Vagina (tissue), 2 donors: ENCODE results near the gene TOP2B. TPM values are rescaled to one million over a fixed set of nuclear protein-coding genes. Genes with fewer than 3 reads are reported as not detected.

Experiments used
- DNase-seq, 2 donors: peaks; one replicate each; pipeline ENCODE4 v3.0.0-alpha.2; 2017; ENCODE audit errors: extremely low spot score in 2 of 2
- H3K27ac ChIP-seq: fragments of 200-600 bp; sonication (generic); one replicate; pipeline ENCODE4 v1.5.1; 2019
- H3K27me3 ChIP-seq: fragments of 200-600 bp; sonication (generic); one replicate; pipeline ENCODE4 v1.5.1; 2019
- H3K36me3 ChIP-seq, 2 donors: fragments of 200-600 bp; sonication (generic); one replicate each; pipeline ENCODE4 v1.5.1; 2017 to 2019
- H3K4me1 ChIP-seq: fragments of 200-600 bp; sonication (generic); one replicate; pipeline ENCODE4 v1.5.1; 2019
- H3K4me3 ChIP-seq, 2 donors: fragments of 200-600 bp; sonication (generic); 1 replicate in 1 of 2; 2 replicates in 1 of 2; pipeline ENCODE4 v1.5.1; 2016 to 2019
- H3K9me3 ChIP-seq: fragments of 200-600 bp; sonication (generic); one replicate; pipeline ENCODE4 v1.5.1; 2019
- CTCF ChIP-seq, 3 experiments: fragments of 450-650 bp in 2 of 3; fragments of 200-600 bp in 1 of 3; sonication (generic) in 1 of 3; IDR thresholded peaks; one replicate each; pipeline ENCODE4 v1.5.1; 2017 to 2019; ENCODE audit warnings: antibody characterized with exemption in 3 of 3, mild to moderate bottlenecking in 2 of 3, moderate library complexity in 2 of 3
- POLR2A ChIP-seq, 2 donors: fragments of 450-650 bp; IDR thresholded peaks; one replicate each; pipeline ENCODE4 v1.6.1; 2017; ENCODE audit warnings: antibody characterized with exemption in 2 of 2, mild to moderate bottlenecking in 2 of 2, moderate library complexity in 2 of 2
- POLR2AphosphoS5 ChIP-seq, 2 donors: sonication (generic); formaldehyde crosslinking; IDR thresholded peaks; one replicate each; pipeline ENCODE4 v1.9.0; 2017; ENCODE audit warnings: antibody characterized with exemption in 2 of 2, mild to moderate bottlenecking in 2 of 2, low read depth in 1 of 2; ENCODE audit not compliant: insufficient read depth in 1 of 2
- intact Hi-C: fragments of 100-400 bp; cut with DNase I; formaldehyde crosslinking; loops from one replicate; pipeline ENCODE4 v1.15.1; 2023
- total RNA-seq: library from RNA; depleted of rRNA; stranded (reverse); fragments of >200 nt; gene quantifications from one replicate; pipeline ENCODE4 v1.2.3, GENCODE V29; 2016

The TOP2B gene
- total RNA-seq, 1 donor from 2014 or later, result 88.1 TPM

DNA sequence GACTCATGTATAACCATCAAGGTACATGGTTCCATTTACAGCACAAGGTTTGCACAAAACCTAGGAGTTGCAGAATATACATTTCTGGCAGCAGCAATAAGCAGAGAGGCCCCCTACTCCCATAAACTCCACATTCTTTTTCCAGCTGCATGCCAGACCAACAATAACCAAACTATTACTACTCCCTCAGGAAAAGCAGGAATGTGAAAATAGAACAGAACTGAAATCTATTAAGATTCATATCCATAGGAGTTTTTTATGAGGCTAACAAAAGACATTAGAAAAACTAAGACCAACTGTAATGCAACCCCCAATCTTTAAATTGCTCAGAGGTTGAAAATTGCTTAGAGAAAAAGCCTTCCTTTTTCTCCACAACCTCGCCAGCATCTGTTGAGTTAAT is 27.6 kb upstream of the TOP2B start:
- intact Hi-C loops, result no loop called here

GRCh38 chr3:25690768-25691533 is 26.2 kb upstream of the TOP2B start:
- DNase-seq, result no peak
- no peaks in the 10 kb centered on the region for H3K27me3 ChIP-seq
- intact Hi-C loops, result no loop called here

More for the DNA sequence above, 27.6 kb upstream of the TOP2B start:
- H3K4me1 ChIP-seq, result peaks cover 10% of the 10 kb centered on the region
- H3K4me3 ChIP-seq, result no peak overlapping the region
- H3K27me3 ChIP-seq, result no peaks in the 10 kb centered on the region
- H3K36me3 ChIP-seq, result no peaks in the 10 kb centered on the region
- H3K27ac ChIP-seq, result no peak overlapping the region
- DNase-seq, result no peak
- TF ChIP-seq CTCF (IDR thresholded peaks at IDR 0.05) (no peak), POLR2A (IDR thresholded peaks at IDR 0.05) (no peak), POLR2AphosphoS5 (IDR thresholded peaks at IDR 0.05; ENCODE audit: insufficient read depth in 1 of 2, low read depth in 1 of 2) (no peak)
- H3K9me3 ChIP-seq, result no peaks in the 10 kb centered on the region

GRCh38 chr3:25689226-25689625 is 24.5 kb upstream of the TOP2B start:
- no peak for TF ChIP-seq POLR2A (IDR thresholded peaks at IDR 0.05)
- TF ChIP-seq CTCF (IDR thresholded peaks at IDR 0.05), result no peak
- no peak for TF ChIP-seq POLR2AphosphoS5 (IDR thresholded peaks at IDR 0.05; ENCODE audit: insufficient read depth in 1 of 2, low read depth in 1 of 2)

More at GRCh38 chr3:25690768-25691533, 26.2 kb upstream of the TOP2B start:
- TF ChIP-seq CTCF (IDR thresholded peaks at IDR 0.05), result no peak
- no peak for TF ChIP-seq POLR2AphosphoS5 (IDR thresholded peaks at IDR 0.05; ENCODE audit: insufficient read depth in 1 of 2, low read depth in 1 of 2)
- no peak for TF ChIP-seq POLR2A (IDR thresholded peaks at IDR 0.05)
- no peak overlapping the region for H3K27ac ChIP-seq
- no peak overlapping the region for H3K4me3 ChIP-seq
- H3K36me3 ChIP-seq, result no peaks in the 10 kb centered on the region
- H3K9me3 ChIP-seq, result no peaks in the 10 kb centered on the region
- H3K4me1 ChIP-seq, result peaks cover 10% of the 10 kb centered on the region

DNA sequence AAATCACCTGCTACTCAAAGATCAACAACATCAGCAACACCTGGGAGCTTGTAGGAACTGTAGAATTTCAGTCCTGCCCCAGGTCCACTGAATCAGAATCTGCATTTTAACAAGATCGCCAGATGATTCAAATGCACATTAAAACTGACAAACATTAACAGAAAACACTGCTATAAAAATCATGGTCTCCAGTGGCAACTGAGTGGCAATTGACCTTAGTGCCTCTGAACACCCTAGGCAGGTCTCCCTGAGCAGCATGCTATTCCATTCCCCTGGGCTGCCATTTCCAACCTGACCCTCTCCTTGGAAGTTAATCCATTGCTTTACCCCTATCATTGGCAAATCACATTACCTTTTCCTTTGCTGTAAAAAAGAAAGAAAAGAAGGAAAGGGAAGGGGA is 23.0 kb upstream of the TOP2B start:
- H3K27me3 ChIP-seq, result no peaks in the 10 kb centered on the region
- H3K4me3 ChIP-seq, result no peak overlapping the region
- peaks cover 10% of the 10 kb centered on the region for H3K4me1 ChIP-seq
- H3K27ac ChIP-seq, result no peak overlapping the region
- no peaks in the 10 kb centered on the region for H3K9me3 ChIP-seq
- no peak for DNase-seq
- no peak for TF ChIP-seq POLR2AphosphoS5 (IDR thresholded peaks at IDR 0.05; ENCODE audit: insufficient read depth in 1 of 2, low read depth in 1 of 2)
- no peak for TF ChIP-seq CTCF (IDR thresholded peaks at IDR 0.05)
- TF ChIP-seq POLR2A (IDR thresholded peaks at IDR 0.05), result no peak
- intact Hi-C loops, result no loop called here
- no peaks in the 10 kb centered on the region for H3K36me3 ChIP-seq

More at GRCh38 chr3:25689226-25689625, 24.5 kb upstream of the TOP2B start:
- H3K36me3 ChIP-seq, result no peaks in the 10 kb centered on the region
- no peaks in the 10 kb centered on the region for H3K9me3 ChIP-seq
- no peak overlapping the region for H3K4me3 ChIP-seq
- H3K27ac ChIP-seq, result no peak overlapping the region
- intact Hi-C loops, result no loop called here
- peaks cover 10% of the 10 kb centered on the region for H3K4me1 ChIP-seq
- no peak for DNase-seq
- H3K27me3 ChIP-seq, result no peaks in the 10 kb centered on the region

DNA sequence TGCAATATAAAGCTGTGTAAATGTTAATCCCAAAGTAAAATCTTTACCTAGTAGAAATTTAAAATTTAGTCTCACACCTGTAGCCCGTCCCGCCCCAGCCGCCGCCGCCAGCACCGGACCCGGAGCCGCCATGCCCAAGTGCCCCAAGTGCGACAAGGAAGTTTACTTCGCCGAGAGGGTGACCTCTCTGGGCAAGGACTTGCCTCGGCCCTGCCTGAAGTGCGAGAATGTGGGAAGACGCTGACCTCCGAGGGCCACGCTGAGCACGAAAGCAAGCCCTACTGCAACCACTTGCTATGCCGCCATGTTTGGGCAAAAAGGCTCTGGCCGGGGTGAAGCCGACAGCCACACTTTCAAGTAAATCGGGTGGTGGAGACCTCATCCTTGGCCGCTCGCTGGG is 22.1 kb upstream of the TOP2B start:
- no peaks in the 10 kb centered on the region for H3K9me3 ChIP-seq
- intact Hi-C loops, result no loop called here
- no peak for DNase-seq
- H3K4me3 ChIP-seq, result no peak overlapping the region
- no peak overlapping the region for H3K27ac ChIP-seq
- H3K36me3 ChIP-seq, result no peaks in the 10 kb centered on the region
- TF ChIP-seq POLR2AphosphoS5 (IDR thresholded peaks at IDR 0.05; ENCODE audit: insufficient read depth in 1 of 2, low read depth in 1 of 2) (no peak), POLR2A (IDR thresholded peaks at IDR 0.05) (no peak), CTCF (IDR thresholded peaks at IDR 0.05) (no peak)
- peaks cover 8% of the 10 kb centered on the region for H3K4me1 ChIP-seq
- H3K27me3 ChIP-seq, result no peaks in the 10 kb centered on the region
